Calu3 (cell line): ENCODE data around the gene ECPAS. TPM values are rescaled to one million over a fixed set of nuclear protein-coding genes. Genes with fewer than 3 reads are reported as not detected.
"Not testable (repeated sequence)": the region's sequence is repeated elsewhere in the genome, so short reads cannot be mapped to it uniquely, and the experiment has no call there.

ENCODE experiments used
- BruUV-seq: library from RNA; stranded (reverse); fragments of 400-500 nt; replicated peaks from 2 replicates; lab custom pipeline; 2021; lab: Mats Ljungman, UMichigan
- CTCF ChIA-PET: fragments of 300-600 bp; sonication (Branson Sonifier 250); formaldehyde crosslinking; loops from one replicate; lab custom pipeline; 2022; ENCODE audit warnings: antibody characterized with exemption; lab: Charles Lee
- DNase-seq: peaks from one replicate; pipeline ENCODE4 v3.0.0; 2022
- H3K27ac Mint-ChIP-seq: one replicate; pipeline ENCODE4 v1.8.0; 2022; ENCODE audit warnings: mixed read lengths; ENCODE audit not compliant: unreplicated experiment
- H3K27me3 Mint-ChIP-seq: one replicate; pipeline ENCODE4 v1.8.0; 2022; ENCODE audit warnings: mixed read lengths; ENCODE audit not compliant: unreplicated experiment
- H3K36me3 Mint-ChIP-seq: one replicate; pipeline ENCODE4 v1.8.0; 2022; ENCODE audit warnings: mild to moderate bottlenecking, moderate library complexity, mixed read lengths; ENCODE audit not compliant: insufficient read depth, unreplicated experiment
- H3K4me1 Mint-ChIP-seq: one replicate; pipeline ENCODE4 v1.8.0; 2022; ENCODE audit warnings: mild to moderate bottlenecking, low read depth, mixed read lengths; ENCODE audit not compliant: unreplicated experiment
- H3K4me3 Mint-ChIP-seq: one replicate; pipeline ENCODE4 v1.8.0; 2022; ENCODE audit warnings: mild to moderate bottlenecking, low read depth, moderate library complexity, mixed read lengths; ENCODE audit not compliant: unreplicated experiment
- H3K9me3 Mint-ChIP-seq: one replicate; pipeline ENCODE4 v1.8.0; 2022; ENCODE audit warnings: low read depth, mixed read lengths; ENCODE audit not compliant: unreplicated experiment
- CTCF ChIP-seq: fragments of 200-600 bp; IDR thresholded peaks from one replicate; pipeline ENCODE4 v1.8.0; 2022; ENCODE audit warnings: antibody characterized with exemption; ENCODE audit not compliant: unreplicated experiment
- intact Hi-C: fragments of 100-400 bp; cut with micrococcal nuclease; formaldehyde crosslinking; loops from one replicate; pipeline ENCODE4 v1.10.0; 2022; ENCODE audit not compliant: unreplicated experiment
- total RNA-seq: library from RNA; stranded (reverse); gene quantifications from 2 replicates; pipeline ENCODE4 v1.2.3, GENCODE V29; 2022

ECPAS gene
- total RNA-seq, 1 experiment from 2014 or later: 57.8 TPM

DNA sequence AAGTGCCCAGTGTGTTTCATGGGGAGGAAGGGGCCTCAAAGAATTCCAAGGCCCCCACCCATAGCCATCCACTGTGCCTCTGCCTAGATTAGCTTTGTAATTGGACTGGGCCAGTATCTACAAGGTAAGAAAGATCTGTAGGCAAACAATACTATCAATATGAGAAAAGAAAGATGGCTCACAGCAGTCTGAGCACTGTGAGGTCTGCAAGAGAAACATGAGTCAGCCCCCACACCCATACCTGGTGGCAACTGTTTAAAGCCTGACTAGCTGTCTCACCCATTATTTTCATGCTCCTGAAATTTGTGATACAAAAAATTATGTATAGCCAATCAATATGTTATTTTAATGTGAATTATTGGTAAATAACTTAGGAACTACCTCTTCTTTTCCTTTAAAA is 30.8 kb upstream of the ECPAS start:
- Mint-ChIP-seq H3K27me3 (no peaks in the 10 kb centered on the region), H3K36me3 (no peaks in the 10 kb centered on the region), H3K27ac (no peak overlapping the region), H3K9me3 (peaks cover 7% of the 10 kb centered on the region), H3K4me3 (no peak overlapping the region), H3K4me1 (no peaks in the 10 kb centered on the region)
- BruUV-seq: no TSS peak
- no peak for TF ChIP-seq CTCF
- intact Hi-C loops: no loop called here
- DNase-seq: no peak
- CTCF ChIA-PET: interaction anchor here (1.0 kb wide), 1 partner anchor 10 kb away, joined by 7 read pairs; no protein-coding TSS in a partner anchor

GRCh38 chr9:111511581-111511980 is 27.4 kb upstream of the ECPAS start:
- H3K27me3 Mint-ChIP-seq, BruUV-seq, H3K4me3 Mint-ChIP-seq, H3K36me3 Mint-ChIP-seq, intact Hi-C loops, H3K4me1 Mint-ChIP-seq, CTCF ChIA-PET, DNase-seq, H3K9me3 Mint-ChIP-seq, H3K27ac Mint-ChIP-seq: not testable (repeated sequence)

GRCh38 chr9:111502506-111502905 is 18.3 kb upstream of the ECPAS start:
- Mint-ChIP-seq H3K4me1 (no peaks in the 10 kb centered on the region), H3K27ac (no peak overlapping the region), H3K4me3 (no peak overlapping the region), H3K36me3 (no peaks in the 10 kb centered on the region), H3K9me3 (peaks cover 2% of the 10 kb centered on the region), H3K27me3 (no peaks in the 10 kb centered on the region)
- intact Hi-C loops: no loop called here
- TF ChIP-seq CTCF: no peak
- DNase-seq: no peak
- CTCF ChIA-PET: no interaction called here
- no TSS peak for BruUV-seq

GRCh38 chr9:111501648-111502047 is 17.5 kb upstream of the ECPAS start:
- Mint-ChIP-seq H3K36me3 (no peaks in the 10 kb centered on the region), H3K27ac (no peak overlapping the region), H3K4me3 (no peak overlapping the region), H3K27me3 (no peaks in the 10 kb centered on the region), H3K4me1 (no peaks in the 10 kb centered on the region), H3K9me3 (peaks cover 3% of the 10 kb centered on the region)
- TF ChIP-seq CTCF: no peak
- DNase-seq: no peak
- CTCF ChIA-PET: no interaction called here
- BruUV-seq: no TSS peak
- intact Hi-C loops: no loop called here

DNA sequence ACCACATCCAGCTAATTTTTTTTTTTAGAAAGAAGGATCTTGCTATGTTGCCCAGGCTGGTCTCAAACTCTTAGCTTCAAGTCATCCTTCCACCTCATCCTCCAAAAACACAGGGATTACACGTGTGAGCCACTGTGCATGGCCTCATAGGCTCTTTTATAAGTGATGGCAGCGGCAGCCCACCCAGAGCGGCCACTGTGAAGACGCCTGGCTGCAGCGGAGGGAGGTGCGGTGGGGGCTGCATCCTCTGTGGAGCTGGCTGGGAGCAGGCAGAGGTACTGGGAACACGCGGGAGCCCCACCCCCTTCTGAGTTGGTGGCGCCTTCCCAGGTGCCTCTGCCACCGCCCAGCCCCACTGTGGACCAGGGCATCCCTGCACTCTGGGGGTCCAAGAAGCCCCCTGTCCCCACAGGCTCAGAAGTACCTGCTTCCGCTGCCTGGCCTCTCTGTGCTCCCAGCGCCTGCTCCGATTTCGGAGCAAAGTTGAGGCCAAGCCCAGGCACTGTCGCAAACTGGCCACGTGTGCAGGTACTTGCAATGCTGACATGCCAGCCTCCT is 16.9 kb upstream of the ECPAS start:
- DNase-seq: no peak
- H3K27me3 Mint-ChIP-seq: no peaks in the 10 kb centered on the region
- CTCF ChIA-PET: no interaction called here
- H3K27ac Mint-ChIP-seq: no peak overlapping the region
- H3K4me1 Mint-ChIP-seq: no peaks in the 10 kb centered on the region
- TF ChIP-seq CTCF: no peak
- peaks cover 3% of the 10 kb centered on the region for H3K9me3 Mint-ChIP-seq
- H3K36me3 Mint-ChIP-seq: no peaks in the 10 kb centered on the region
- H3K4me3 Mint-ChIP-seq: no peak overlapping the region
- no TSS peak for BruUV-seq
- intact Hi-C loops: no loop called here

- H3K4me1 Mint-ChIP-seq, H3K9me3 Mint-ChIP-seq, DNase-seq, BruUV-seq, H3K4me3 Mint-ChIP-seq, H3K27ac Mint-ChIP-seq, intact Hi-C loops, CTCF ChIA-PET, H3K36me3 Mint-ChIP-seq: not testable (repeated sequence)
- H3K27me3 Mint-ChIP-seq: peaks cover 12% of the 10 kb centered on the region
Observed at GRCh38 chr9:111497196-111497595, 13.0 kb upstream of the ECPAS start.
